ENCODE data around the gene RETN. TPM values are rescaled to one million over a fixed set of nuclear protein-coding genes. Genes with fewer than 3 reads are reported as not detected.

The RETN gene
- total RNA-seq, 1 donor from 2014 or later, result not detected

GRCh38 chr19:7678971-7679751, 10.3 kb downstream of the RETN start:
- H3K4me1 Mint-ChIP-seq (ENCODE audit: unreplicated experiment), result no peaks in the 10 kb centered on the region
- DNase-seq (ENCODE audit: low spot score), result no peak
- H3K27me3 Mint-ChIP-seq (ENCODE audit: unreplicated experiment), result peaks cover 14% of the 10 kb centered on the region
- H3K9me3 Mint-ChIP-seq (ENCODE audit: unreplicated experiment), result peaks cover 4% of the 10 kb centered on the region
- H3K36me3 Mint-ChIP-seq (ENCODE audit: low read depth, unreplicated experiment), result peaks cover 9% of the 10 kb centered on the region
- H3K4me3 Mint-ChIP-seq (ENCODE audit: unreplicated experiment), result peak overlapping the region; percentile 31
- no peak for TF ChIP-seq CTCF (IDR thresholded peaks at IDR 0.05; ENCODE audit: unreplicated experiment)
- no peak overlapping the region for H3K27ac Mint-ChIP-seq (ENCODE audit: unreplicated experiment)

GRCh38 chr19:7679771-7680605, 11.1 kb downstream of the RETN start:
- TF ChIP-seq CTCF (IDR thresholded peaks at IDR 0.05; ENCODE audit: unreplicated experiment), result no peak
- H3K9me3 Mint-ChIP-seq (ENCODE audit: unreplicated experiment), result no peaks in the 10 kb centered on the region
- no peaks in the 10 kb centered on the region for H3K4me1 Mint-ChIP-seq (ENCODE audit: unreplicated experiment)
- peak overlapping the region; percentile 80 for H3K4me3 Mint-ChIP-seq (ENCODE audit: unreplicated experiment)
- H3K36me3 Mint-ChIP-seq (ENCODE audit: low read depth, unreplicated experiment), result peaks cover 9% of the 10 kb centered on the region
- H3K27ac Mint-ChIP-seq (ENCODE audit: unreplicated experiment), result peak overlapping the region; percentile 50
- no peak for DNase-seq (ENCODE audit: low spot score)
- peaks cover 14% of the 10 kb centered on the region for H3K27me3 Mint-ChIP-seq (ENCODE audit: unreplicated experiment)

GRCh38 chr19:7680606-7681339, 11.9 kb downstream of the RETN start, which contains the start of gene TRAPPC5:
TSS of gene TRAPPC5 (plus strand) at chr19:7680833. CDS start at chr19:7682254, 1,421 bp downstream.
- Mint-ChIP-seq H3K9me3 (ENCODE audit: unreplicated experiment) (no peaks in the 10 kb centered on the region), H3K27me3 (ENCODE audit: unreplicated experiment) (peaks cover 14% of the 10 kb centered on the region), H3K36me3 (ENCODE audit: low read depth, unreplicated experiment) (peaks cover 12% of the 10 kb centered on the region), H3K27ac (ENCODE audit: unreplicated experiment) (peak within 1 kb of the TSS; percentile 50), H3K4me3 (ENCODE audit: unreplicated experiment) (peak within 1 kb of the TSS; percentile 91), H3K4me1 (ENCODE audit: unreplicated experiment) (no peaks in the 10 kb centered on the region)
- peak; percentile 95 for DNase-seq (ENCODE audit: low spot score)
- peak; percentile 89 for TF ChIP-seq CTCF (IDR thresholded peaks at IDR 0.05; ENCODE audit: unreplicated experiment)

GRCh38 chr19:7681340-7682174, 12.7 kb downstream of the RETN start:
- DNase-seq (ENCODE audit: low spot score), result peak; percentile 75
- peak overlapping the region; percentile 91 for H3K4me3 Mint-ChIP-seq (ENCODE audit: unreplicated experiment)
- no peaks in the 10 kb centered on the region for H3K9me3 Mint-ChIP-seq (ENCODE audit: unreplicated experiment)
- no peaks in the 10 kb centered on the region for H3K4me1 Mint-ChIP-seq (ENCODE audit: unreplicated experiment)
- peaks cover 13% of the 10 kb centered on the region for H3K36me3 Mint-ChIP-seq (ENCODE audit: low read depth, unreplicated experiment)
- peak; percentile 16 for TF ChIP-seq CTCF (IDR thresholded peaks at IDR 0.05; ENCODE audit: unreplicated experiment)
- H3K27ac Mint-ChIP-seq (ENCODE audit: unreplicated experiment), result no peak overlapping the region
- peaks cover 14% of the 10 kb centered on the region for H3K27me3 Mint-ChIP-seq (ENCODE audit: unreplicated experiment)

Data from endothelial cell (in vitro differentiated cells).